PC-9 (cell line): ENCODE results near the gene GLYATL1B. TPM values are rescaled to one million over a fixed set of nuclear protein-coding genes. Genes with fewer than 3 reads are reported as not detected.

Experiments
- BruUV-seq: library from RNA; stranded (reverse); fragments of 400-500 nt; replicated peaks from 2 replicates; lab custom pipeline; 2021; lab: Mats Ljungman, UMichigan
- CTCF ChIA-PET: fragments of 300-600 bp; sonication (Branson Sonifier 250); formaldehyde crosslinking; loops from one replicate; lab custom pipeline; 2022; ENCODE audit warnings: antibody characterized with exemption; lab: Charles Lee
- POLR2A ChIA-PET: fragments of 300-600 bp; sonication (Branson Sonifier 250); formaldehyde crosslinking; loops from one replicate; lab custom pipeline; 2022; ENCODE audit warnings: antibody characterized with exemption; ENCODE audit not compliant: unreplicated experiment; lab: Charles Lee
- DNase-seq, 2 experiments: peaks; one replicate each; pipeline versions ENCODE4 v3.0.0 to v3.0.0-alpha.2; 2015 to 2022; ENCODE audit warnings: mixed read lengths in 1 of 2
- H2AFZ ChIP-seq: fragments of 200-600 bp; sonication (generic); 2 replicates; pipeline ENCODE4 v1.8.1; 2017; ENCODE audit warnings: antibody characterized with exemption
- H3F3A ChIP-seq: fragments of 200-600 bp; sonication (generic); 2 replicates; pipeline ENCODE4 v1.8.1; 2017; ENCODE audit warnings: antibody characterized with exemption, mild to moderate bottlenecking, low read depth; ENCODE audit not compliant: insufficient read depth
- H3K27ac ChIP-seq: fragments of 200-600 bp; sonication (generic); 2 replicates; pipeline ENCODE4 v1.6.1; 2016; ENCODE audit warnings: mixed run types
- H3K27me3 ChIP-seq: fragments of 200-600 bp; sonication (generic); 2 replicates; pipeline ENCODE4 v1.6.1; 2016; ENCODE audit warnings: low read depth, mixed run types; ENCODE audit not compliant: insufficient read depth
- H3K36me3 ChIP-seq: fragments of 200-600 bp; sonication (generic); 2 replicates; pipeline ENCODE4 v1.6.1; 2016; ENCODE audit warnings: low read depth, mixed run types
- H3K4me1 ChIP-seq: fragments of 200-600 bp; sonication (generic); replicated peaks from 2 replicates; pipeline ENCODE4 v1.6.1; 2016; ENCODE audit warnings: mixed run types; ENCODE audit not compliant: insufficient read depth
- H3K4me2 ChIP-seq: fragments of 200-600 bp; sonication (generic); 2 replicates; pipeline ENCODE4 v1.6.1; 2017; ENCODE audit warnings: mixed run types
- H3K4me3 ChIP-seq: fragments of 200-600 bp; sonication (generic); 2 replicates; pipeline ENCODE4 v1.6.1; 2016; ENCODE audit warnings: mixed run types
- H3K79me2 ChIP-seq: fragments of 200-600 bp; sonication (generic); 2 replicates; pipeline ENCODE4 v1.6.1; 2017; ENCODE audit warnings: low read depth, mixed run types
- H3K9me2 ChIP-seq: fragments of 200-600 bp; sonication (generic); 2 replicates; pipeline ENCODE4 v1.8.1; 2017; ENCODE audit warnings: mild to moderate bottlenecking; ENCODE audit not compliant: insufficient read depth
- H3K9me3 ChIP-seq: fragments of 200-600 bp; sonication (generic); 2 replicates; pipeline ENCODE4 v1.8.1; 2016; ENCODE audit warnings: low read depth; ENCODE audit not compliant: insufficient read depth
- H4K20me1 ChIP-seq: fragments of 200-600 bp; sonication (generic); 2 replicates; pipeline ENCODE4 v1.8.1; 2017; ENCODE audit not compliant: insufficient read depth
- CTCF ChIP-seq: fragments of 200-600 bp; sonication (generic); conservative IDR thresholded peaks from 2 replicates; pipeline ENCODE4 v1.6.1; 2017; ENCODE audit warnings: mixed run types, antibody characterized with exemption, mild to moderate bottlenecking, moderate library complexity
- EZH2 ChIP-seq: fragments of 200-600 bp; sonication (generic); IDR thresholded peaks from 2 replicates; pipeline ENCODE4 v1.8.0; 2017; ENCODE audit warnings: antibody characterized with exemption, low read depth
- intact Hi-C: fragments of 100-400 bp; cut with micrococcal nuclease; formaldehyde crosslinking; loops from one replicate; pipeline ENCODE4 v1.10.0; 2022; ENCODE audit not compliant: unreplicated experiment
- total RNA-seq: library from RNA; stranded (reverse); gene quantifications from 2 replicates; pipeline ENCODE4 v1.2.3, GENCODE V29; 2021

The GLYATL1B gene
- total RNA-seq, 1 experiment from 2014 or later = not detected

- Histone ChIP-seq H3K4me3 (no peak overlapping the region), H3K79me2 (no peaks in the 10 kb centered on the region), H3K9me2 (no peaks in the 10 kb centered on the region), H3K27me3 (no peaks in the 10 kb centered on the region), H3K4me1 (peaks cover 11% of the 10 kb centered on the region), H4K20me1 (no peaks in the 10 kb centered on the region), H3K4me2 (no peak overlapping the region), H3K9me3 (no peaks in the 10 kb centered on the region), H3F3A (peaks cover 21% of the 10 kb centered on the region), H2AFZ (no peak overlapping the region), H3K36me3 (no peaks in the 10 kb centered on the region), H3K27ac (no peak overlapping the region)
- intact Hi-C loops = no loop called here
- TF ChIP-seq CTCF (no peak), EZH2 (no peak)
- no TSS peak for BruUV-seq
- ChIA-PET CTCF (interaction anchor here (0.6 kb wide), 1 partner anchor 611 kb away, joined by 3 read pairs; no protein-coding TSS in a partner anchor), POLR2A (no interaction called here)
- no peak for DNase-seq
These were observed 52.5 kb downstream of the GLYATL1B start for GRCh38 chr11:59138643-59139042.

GRCh38 chr11:59141191-59141590 lies 55.1 kb downstream of the GLYATL1B start:
- BruUV-seq = no TSS peak
- H3F3A ChIP-seq = peaks cover 29% of the 10 kb centered on the region
- no peak overlapping the region for H2AFZ ChIP-seq
- TF ChIP-seq EZH2 (no peak), CTCF (no peak)
- no peaks in the 10 kb centered on the region for H3K27me3 ChIP-seq
- no peak for DNase-seq
- intact Hi-C loops = loop anchor here (5.0 to 10.0 kb wide), 2 partner anchors 46 to 1476 kb away; partner anchors contain the start of gene ZDHHC5
- POLR2A ChIA-PET = no interaction called here
- H3K9me2 ChIP-seq = no peaks in the 10 kb centered on the region
- H3K79me2 ChIP-seq = no peaks in the 10 kb centered on the region
- CTCF ChIA-PET = interaction anchor here (0.8 to 1.8 kb wide), 2 partner anchors 14 to 17 kb away, joined by 3 to 11 read pairs; no protein-coding TSS in a partner anchor
- 0 out of 2 replicates have a peak, but pooled peaks cover 1% of the 10 kb centered on the region for H3K36me3 ChIP-seq
- H3K9me3 ChIP-seq = no peaks in the 10 kb centered on the region
- H4K20me1 ChIP-seq = no peaks in the 10 kb centered on the region
- 0 out of 2 replicates have a peak overlapping the region, but pooled peaks have one; percentile 72 for H3K4me3 ChIP-seq
- H3K4me2 ChIP-seq = peak overlapping the region; percentile 78
- peaks cover 36% of the 10 kb centered on the region for H3K4me1 ChIP-seq
- H3K27ac ChIP-seq = no peak overlapping the region

GRCh38 chr11:59141673-59142460 lies 55.8 kb downstream of the GLYATL1B start:
- DNase-seq = no peak
- 0 out of 2 replicates have a peak, but pooled peaks cover 2% of the 10 kb centered on the region for H3K9me3 ChIP-seq
- ChIA-PET CTCF (interaction anchor here (0.6 to 1.8 kb wide), 5 partner anchors 16 to 1648 kb away, joined by 3 to 11 read pairs (median 3); partner anchors contain the start of gene DTX4), POLR2A (interaction anchor here (0.6 kb wide), 4 partner anchors 32 to 1475 kb away, joined by 3 to 5 read pairs (median 4); no protein-coding TSS in a partner anchor)
- no peaks in the 10 kb centered on the region for H3K27me3 ChIP-seq
- H2AFZ ChIP-seq = peak overlapping the region; percentile 81
- peak overlapping the region; percentile 72 for H3K4me3 ChIP-seq
- peaks cover 29% of the 10 kb centered on the region for H3F3A ChIP-seq
- peak overlapping the region; percentile 61 for H3K27ac ChIP-seq
- H4K20me1 ChIP-seq = no peaks in the 10 kb centered on the region
- H3K36me3 ChIP-seq = peaks cover 6% of the 10 kb centered on the region; the same call in 1 of the 2 replicates
- peak overlapping the region; percentile 78 for H3K4me2 ChIP-seq
- TF ChIP-seq EZH2 = no peak
- no peak for TF ChIP-seq CTCF
- peaks cover 37% of the 10 kb centered on the region for H3K4me1 ChIP-seq
- no peaks in the 10 kb centered on the region; the same call in 1 of the 2 replicates for H3K9me2 ChIP-seq
- BruUV-seq = TSS peak; percentile 67
- intact Hi-C loops = loop anchor here (1.0 to 10.0 kb wide), 5 partner anchors 31 to 1477 kb away; partner anchors contain the start of genes DTX4, FAM111B and ZDHHC5
- no peaks in the 10 kb centered on the region for H3K79me2 ChIP-seq
